ENCODE results near the gene MACROD2.

MACROD2 gene

DNA sequence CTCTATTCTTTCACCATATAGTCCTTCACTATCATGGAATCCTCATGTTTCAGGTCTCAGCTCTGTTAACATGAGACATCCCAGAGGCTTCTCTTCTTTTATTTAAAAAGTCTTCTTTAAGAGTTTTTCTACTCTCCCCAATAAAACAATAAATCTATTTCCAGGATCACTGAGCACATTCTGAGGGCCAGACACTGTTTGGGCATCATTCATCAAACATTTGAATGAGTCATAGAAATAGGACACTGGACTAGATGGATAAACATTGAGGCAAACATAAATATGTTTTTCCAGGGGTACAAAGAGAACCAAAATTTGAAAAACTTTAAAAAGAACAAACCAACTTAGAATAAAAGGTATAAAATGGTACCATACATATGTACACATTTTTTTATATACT is 2023.6 kb downstream of the MACROD2 start:
- no peak overlapping the region for H3K4me3 ChIP-seq (replicated peaks; ENCODE audit: low read depth, low read length)
- TF ChIP-seq, protein P1, sequence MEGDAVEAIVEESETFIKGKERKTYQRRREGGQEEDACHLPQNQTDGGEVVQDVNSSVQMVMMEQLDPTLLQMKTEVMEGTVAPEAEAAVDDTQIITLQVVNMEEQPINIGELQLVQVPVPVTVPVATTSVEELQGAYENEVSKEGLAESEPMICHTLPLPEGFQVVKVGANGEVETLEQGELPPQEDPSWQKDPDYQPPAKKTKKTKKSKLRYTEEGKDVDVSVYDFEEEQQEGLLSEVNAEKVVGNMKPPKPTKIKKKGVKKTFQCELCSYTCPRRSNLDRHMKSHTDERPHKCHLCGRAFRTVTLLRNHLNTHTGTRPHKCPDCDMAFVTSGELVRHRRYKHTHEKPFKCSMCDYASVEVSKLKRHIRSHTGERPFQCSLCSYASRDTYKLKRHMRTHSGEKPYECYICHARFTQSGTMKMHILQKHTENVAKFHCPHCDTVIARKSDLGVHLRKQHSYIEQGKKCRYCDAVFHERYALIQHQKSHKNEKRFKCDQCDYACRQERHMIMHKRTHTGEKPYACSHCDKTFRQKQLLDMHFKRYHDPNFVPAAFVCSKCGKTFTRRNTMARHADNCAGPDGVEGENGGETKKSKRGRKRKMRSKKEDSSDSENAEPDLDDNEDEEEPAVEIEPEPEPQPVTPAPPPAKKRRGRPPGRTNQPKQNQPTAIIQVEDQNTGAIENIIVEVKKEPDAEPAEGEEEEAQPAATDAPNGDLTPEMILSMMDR (IDR thresholded peaks at IDR 0.05; ENCODE audit: low read depth, low read length, missing control alignments), result no peak
- no peak for DNase-seq (ENCODE audit: extremely low read depth, low read depth)

- TF ChIP-seq, protein P1 (IDR thresholded peaks at IDR 0.05; ENCODE audit: low read depth, low read length, missing control alignments), result no peak
- no peak for DNase-seq (ENCODE audit: extremely low read depth, low read depth)
- no peak overlapping the region for H3K4me3 ChIP-seq (replicated peaks; ENCODE audit: low read depth, low read length)
Measured at GRCh38 chr20:16020971-16021370, 2025.7 kb downstream of the MACROD2 start.

DNA sequence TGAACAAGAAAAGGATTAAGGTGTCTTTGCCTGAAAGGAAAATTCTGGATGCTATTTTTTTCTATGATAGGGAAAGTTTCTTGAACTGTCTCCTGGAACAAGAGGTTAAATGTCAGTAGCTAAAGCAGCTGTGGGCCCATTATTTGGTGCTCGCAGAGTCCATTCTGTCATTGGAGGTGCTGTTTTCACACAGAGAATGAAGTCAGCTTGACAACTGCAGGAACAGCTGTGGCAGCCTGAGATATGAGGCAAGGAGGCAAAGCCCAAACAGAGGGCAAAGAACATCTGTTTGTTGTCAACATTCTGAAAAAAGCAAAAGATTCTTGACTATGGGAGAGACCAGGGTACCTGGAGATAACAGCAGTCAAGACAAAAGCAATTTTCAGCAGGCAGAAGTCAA is 2029.8 kb downstream of the MACROD2 start:
- TF ChIP-seq, protein P1 (IDR thresholded peaks at IDR 0.05; ENCODE audit: low read depth, low read length, missing control alignments), result no peak
- no peak for DNase-seq (ENCODE audit: extremely low read depth, low read depth)
- H3K4me3 ChIP-seq (replicated peaks; ENCODE audit: low read depth, low read length), result no peak overlapping the region

DNA sequence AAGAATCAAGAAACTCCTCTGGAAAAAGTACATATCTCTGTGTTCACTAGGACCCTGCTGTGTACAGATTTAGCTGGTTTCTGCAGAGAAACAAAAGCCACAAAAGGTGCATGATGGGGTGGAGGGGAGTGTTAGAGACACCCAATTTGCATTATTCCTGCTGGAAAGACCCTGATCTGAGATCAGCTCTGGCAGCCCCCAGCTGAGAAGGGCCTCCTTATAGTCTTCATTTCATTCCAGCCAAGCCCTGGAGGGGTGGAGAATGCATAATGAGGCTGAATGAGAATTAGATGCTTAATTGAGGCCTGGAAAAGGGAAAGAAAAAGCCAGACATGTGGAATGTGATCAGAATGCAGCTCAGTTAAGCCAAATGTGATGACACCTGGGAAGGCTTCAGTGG is 2032.4 kb downstream of the MACROD2 start:
- TF ChIP-seq, protein P1 (IDR thresholded peaks at IDR 0.05; ENCODE audit: low read depth, low read length, missing control alignments), result no peak

DNA sequence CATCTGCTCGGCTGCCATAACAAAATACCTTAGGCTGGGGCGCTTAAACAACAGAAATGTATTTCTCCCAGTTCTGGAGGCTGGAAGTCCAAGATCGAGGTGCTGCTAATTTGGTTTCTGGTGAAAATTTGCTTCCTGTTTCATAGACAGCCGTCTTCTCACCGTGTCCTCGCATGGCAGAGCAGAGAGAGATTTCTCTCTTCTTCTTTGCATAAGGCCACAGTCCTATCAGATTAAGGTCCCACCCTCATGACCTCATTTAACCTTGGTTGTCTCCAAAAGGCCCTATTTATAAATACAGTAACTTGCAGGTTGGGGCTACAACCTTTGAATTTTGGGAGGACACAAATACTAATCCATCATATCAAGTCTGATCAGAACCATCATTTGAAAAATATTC is 2033.6 kb downstream of the MACROD2 start:
- TF ChIP-seq, protein P1 (IDR thresholded peaks at IDR 0.05; ENCODE audit: low read depth, low read length, missing control alignments), result no peak

More for the DNA sequence above, 2032.4 kb downstream of the MACROD2 start:
- DNase-seq (ENCODE audit: extremely low read depth, low read depth), result no peak
- no peak overlapping the region for H3K4me3 ChIP-seq (replicated peaks; ENCODE audit: low read depth, low read length)

GRCh38 chr20:16030253-16030652 is 2034.9 kb downstream of the MACROD2 start:
- DNase-seq (ENCODE audit: extremely low read depth, low read depth), result no peak
- no peak overlapping the region for H3K4me3 ChIP-seq (replicated peaks; ENCODE audit: low read depth, low read length)
- TF ChIP-seq, protein P1 (IDR thresholded peaks at IDR 0.05; ENCODE audit: low read depth, low read length, missing control alignments), result no peak

More for the DNA sequence above, 2033.6 kb downstream of the MACROD2 start:
- no peak for DNase-seq (ENCODE audit: extremely low read depth, low read depth)
- no peak overlapping the region for H3K4me3 ChIP-seq (replicated peaks; ENCODE audit: low read depth, low read length)

DNA sequence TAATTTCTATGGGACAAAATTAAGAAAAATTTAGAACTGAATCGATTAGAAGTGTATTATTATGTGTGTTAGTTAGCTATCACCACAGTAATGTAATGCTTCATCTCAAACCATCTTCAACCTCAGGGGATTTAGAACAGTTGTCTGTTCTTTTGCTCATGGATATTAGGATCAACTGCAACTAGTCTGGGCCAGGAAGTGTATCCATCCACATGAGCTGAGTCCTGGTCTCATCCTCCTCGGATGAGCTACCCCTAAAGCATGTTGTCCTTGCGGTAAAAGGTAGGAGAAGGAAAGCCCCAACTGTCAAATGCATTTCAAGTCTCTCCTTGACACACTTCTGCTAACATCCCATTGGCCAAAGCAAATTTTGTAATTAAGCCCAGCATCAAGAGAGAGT is 2040.3 kb downstream of the MACROD2 start:
- no peak overlapping the region for H3K4me3 ChIP-seq (replicated peaks; ENCODE audit: low read depth, low read length)
- DNase-seq (ENCODE audit: extremely low read depth, low read depth), result no peak
- TF ChIP-seq, protein P1 (IDR thresholded peaks at IDR 0.05; ENCODE audit: low read depth, low read length, missing control alignments), result no peak

Data from HFF-Myc (cell line).